DLD1 (cell line): ENCODE results near the gene GRIN3B.
"Not testable (repeated sequence)": the region's sequence is repeated elsewhere in the genome, so short reads cannot be mapped to it uniquely, and the experiment has no call there.

ENCODE experiments used
- in situ Hi-C: cut with HindIII; loops from 2 replicates; pipeline ENCODE4 v1.10.0; 2017; ENCODE audit warnings: low sequenced_read_pairs

GRIN3B gene, protein sequence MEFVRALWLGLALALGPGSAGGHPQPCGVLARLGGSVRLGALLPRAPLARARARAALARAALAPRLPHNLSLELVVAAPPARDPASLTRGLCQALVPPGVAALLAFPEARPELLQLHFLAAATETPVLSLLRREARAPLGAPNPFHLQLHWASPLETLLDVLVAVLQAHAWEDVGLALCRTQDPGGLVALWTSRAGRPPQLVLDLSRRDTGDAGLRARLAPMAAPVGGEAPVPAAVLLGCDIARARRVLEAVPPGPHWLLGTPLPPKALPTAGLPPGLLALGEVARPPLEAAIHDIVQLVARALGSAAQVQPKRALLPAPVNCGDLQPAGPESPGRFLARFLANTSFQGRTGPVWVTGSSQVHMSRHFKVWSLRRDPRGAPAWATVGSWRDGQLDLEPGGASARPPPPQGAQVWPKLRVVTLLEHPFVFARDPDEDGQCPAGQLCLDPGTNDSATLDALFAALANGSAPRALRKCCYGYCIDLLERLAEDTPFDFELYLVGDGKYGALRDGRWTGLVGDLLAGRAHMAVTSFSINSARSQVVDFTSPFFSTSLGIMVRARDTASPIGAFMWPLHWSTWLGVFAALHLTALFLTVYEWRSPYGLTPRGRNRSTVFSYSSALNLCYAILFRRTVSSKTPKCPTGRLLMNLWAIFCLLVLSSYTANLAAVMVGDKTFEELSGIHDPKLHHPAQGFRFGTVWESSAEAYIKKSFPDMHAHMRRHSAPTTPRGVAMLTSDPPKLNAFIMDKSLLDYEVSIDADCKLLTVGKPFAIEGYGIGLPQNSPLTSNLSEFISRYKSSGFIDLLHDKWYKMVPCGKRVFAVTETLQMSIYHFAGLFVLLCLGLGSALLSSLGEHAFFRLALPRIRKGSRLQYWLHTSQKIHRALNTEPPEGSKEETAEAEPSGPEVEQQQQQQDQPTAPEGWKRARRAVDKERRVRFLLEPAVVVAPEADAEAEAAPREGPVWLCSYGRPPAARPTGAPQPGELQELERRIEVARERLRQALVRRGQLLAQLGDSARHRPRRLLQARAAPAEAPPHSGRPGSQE

DNA sequence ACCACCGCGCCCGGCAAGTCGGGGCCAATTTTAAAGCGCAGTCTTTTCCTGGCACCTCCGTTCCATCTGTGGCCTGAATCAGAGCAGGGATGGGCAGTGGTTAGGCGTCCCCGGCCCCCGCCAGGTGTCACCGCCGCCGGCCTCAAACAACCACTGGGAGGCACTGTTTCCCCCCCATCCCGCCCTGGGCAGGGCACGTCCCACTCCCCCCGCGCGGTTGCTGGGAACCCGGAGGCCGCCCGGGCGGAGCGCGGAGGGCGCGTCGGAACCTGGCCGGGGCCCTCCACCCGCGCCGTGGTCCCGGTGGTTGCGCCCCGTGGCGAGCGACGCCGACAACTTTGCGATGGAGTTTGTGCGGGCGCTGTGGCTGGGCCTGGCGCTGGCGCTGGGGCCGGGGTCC is at the start of gene GRIN3B:
Gene GRIN3B (plus strand): TSS at position 325 of the 400 bp plus-strand sequence. CDS start 19 bp downstream, at position 344.
- in situ Hi-C loops = no loop called here

DNA sequence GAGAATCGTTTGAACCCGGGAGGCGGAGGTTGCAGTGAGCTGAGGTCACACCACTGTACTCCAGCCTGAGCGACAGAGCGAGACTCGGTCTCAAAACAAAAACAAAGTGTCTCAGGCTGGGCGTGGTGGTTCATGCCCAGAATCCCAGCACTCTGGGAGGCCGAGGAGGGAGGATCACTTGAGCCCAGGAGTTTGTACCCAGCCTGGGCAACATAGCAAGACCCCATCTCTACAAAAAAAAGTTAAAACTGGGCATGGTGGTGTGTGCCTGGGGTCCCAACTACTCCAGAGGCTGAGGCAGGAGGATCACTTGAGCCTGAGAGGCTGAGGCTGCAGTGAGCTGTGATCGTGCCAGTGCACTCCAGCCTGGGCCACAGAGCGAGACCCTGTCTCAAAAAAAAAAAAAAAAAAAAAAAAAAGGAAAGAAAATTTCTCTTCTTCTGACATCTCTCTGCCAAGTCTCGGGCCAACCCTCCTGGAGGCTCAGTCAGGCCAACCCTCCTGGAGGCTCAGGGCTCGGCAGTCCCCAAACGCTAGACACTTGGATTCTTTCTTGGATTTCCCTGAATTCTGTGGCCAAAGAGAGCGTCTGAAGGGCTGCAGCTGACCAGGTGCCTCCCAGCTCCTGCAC is 48.1 kb upstream of the GRIN3B start:
- in situ Hi-C loops = no loop called here

DNA sequence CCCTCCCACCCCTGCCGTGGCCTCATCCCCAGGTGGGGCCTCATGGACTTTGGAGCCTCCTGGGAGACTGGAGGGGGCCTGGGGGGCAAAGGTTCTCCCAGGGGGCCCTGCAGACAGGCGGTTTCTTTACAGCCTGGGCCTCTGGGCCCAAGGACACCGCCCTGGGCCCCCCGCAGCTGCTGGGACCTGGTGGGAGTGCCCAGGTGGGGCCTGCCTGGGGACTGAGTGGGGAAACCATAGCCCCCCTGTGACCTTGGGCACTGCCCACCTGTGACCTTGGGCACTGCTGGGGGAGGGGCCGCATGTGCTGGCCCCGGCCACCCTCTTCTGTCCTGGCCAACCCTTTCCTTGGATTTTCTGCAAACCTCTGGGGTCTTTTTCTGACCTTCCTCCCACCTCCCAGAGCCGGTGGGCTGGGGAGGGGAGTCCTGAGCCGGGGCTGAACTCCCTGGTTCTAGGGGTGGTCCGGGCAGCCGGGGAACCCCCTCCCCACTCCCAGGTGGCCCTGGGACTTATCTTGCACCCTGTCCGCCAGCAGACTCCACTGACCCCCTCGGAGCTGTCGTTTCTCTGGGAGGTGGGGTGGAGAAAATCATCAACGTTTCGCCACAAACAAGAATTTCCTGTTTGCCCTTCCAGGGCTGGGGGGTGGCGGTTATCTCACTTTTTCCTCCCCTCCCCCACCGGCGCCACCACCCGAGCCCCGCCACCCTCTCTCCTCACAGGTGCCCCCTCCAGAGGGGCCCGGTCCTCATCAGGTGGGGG is 47.4 kb upstream of the GRIN3B start:
- in situ Hi-C loops = no loop called here

GRCh38 chr19:953445-954271 is 46.6 kb upstream of the GRIN3B start:
- in situ Hi-C loops = no loop called here

DNA sequence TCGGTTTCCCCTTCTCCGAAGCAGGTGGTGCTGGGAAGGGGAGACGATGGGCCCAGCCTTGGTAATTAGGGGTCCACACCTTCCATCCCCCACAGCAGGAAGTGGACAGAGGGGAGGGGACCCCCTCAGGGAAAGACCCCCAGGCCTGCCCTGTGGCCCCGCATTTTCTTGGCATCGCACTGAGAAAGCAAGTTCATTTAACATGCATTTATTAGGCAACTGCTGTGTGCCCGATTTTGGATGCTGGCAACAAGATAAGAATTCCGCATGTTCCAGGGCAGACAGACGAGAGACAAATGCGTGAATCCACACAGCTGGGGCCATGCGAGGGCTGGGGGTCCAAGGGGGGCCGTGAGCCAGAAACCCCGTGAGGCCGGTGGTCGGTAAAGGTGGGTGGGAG is 45.9 kb upstream of the GRIN3B start:
- in situ Hi-C loops = no loop called here

- in situ Hi-C loops = no loop called here
Measured at GRCh38 chr19:954672-955494, 45.3 kb upstream of the GRIN3B start.

GRCh38 chr19:955803-956765 is 44.1 kb upstream of the GRIN3B start:
- in situ Hi-C loops = no loop called here

DNA sequence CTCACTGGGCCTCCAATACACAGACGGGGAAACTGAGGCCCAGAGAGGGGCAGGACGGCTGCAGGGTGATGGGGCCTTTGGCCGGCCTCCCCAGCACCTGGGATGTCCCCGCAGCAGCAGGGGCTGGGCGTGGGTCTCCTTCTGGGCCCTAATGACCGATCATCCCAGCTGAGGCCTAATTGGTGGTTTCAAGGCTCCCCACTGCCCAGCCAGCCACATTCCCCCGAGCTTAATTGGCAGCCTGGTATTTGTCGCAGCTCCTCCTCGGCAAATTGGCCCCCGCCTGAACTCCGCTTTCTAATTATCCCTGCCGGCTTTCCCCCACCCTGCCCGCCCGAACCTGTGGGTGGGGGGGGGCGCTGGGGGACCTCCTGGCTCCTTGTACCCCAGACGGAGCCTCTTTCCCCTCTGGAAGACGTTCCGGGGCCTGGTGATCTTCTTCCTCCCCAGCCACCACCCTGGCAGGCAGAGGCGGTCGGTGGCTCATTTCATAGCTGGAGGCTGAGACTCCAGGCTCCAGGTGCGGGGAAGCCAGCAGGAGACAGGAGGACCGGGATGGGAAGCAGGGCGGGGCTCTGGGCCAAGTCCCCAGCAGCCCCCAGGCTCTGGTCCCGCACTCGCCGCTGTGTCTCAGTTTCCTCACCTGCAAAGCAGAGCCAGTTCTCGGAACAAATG is 43.3 kb upstream of the GRIN3B start:
- in situ Hi-C loops = no loop called here

DNA sequence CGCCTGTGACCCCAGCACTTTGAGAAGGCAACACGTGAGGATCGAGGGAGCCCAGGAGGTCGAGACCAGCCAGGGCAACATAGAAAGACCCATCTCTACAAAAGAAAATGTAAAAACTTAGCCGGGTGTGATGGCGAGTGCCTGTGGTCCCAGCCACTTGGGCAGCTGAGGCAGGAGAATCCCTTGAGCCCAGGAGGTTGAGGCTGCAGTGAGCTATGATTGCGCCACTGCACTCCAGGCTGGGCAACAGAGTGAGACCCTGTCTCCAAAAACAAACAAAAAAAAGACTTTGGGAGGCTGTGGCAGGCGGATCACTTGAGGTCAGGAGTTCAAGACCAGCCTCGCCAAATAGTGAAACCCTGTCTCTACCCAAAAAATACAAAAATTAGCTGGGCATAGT is 42.6 kb upstream of the GRIN3B start:
- in situ Hi-C loops = not testable (repeated sequence)

GRCh38 chr19:958967-959855 is 41.0 kb upstream of the GRIN3B start:
- in situ Hi-C loops = no loop called here

DNA sequence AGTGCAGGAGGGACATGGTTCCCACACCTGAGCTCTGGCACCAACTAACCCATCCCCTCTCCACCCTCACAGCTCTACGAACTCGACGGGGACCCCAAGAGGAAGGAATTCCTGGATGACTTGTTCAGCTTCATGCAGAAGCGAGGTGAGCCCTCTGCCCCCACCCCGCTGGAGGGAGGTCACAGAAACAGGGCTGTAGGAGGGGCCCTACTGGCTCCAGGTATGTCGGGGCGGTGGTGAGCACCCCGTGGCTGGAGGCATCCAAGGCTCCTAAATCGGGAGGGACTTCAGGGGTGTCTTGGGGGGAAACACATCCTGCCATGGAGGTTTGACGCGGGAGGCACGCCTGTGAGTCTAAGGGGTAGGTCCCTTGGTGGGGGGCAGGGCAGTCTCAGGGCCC is 40.2 kb upstream of the GRIN3B start:
- in situ Hi-C loops = no loop called here

DNA sequence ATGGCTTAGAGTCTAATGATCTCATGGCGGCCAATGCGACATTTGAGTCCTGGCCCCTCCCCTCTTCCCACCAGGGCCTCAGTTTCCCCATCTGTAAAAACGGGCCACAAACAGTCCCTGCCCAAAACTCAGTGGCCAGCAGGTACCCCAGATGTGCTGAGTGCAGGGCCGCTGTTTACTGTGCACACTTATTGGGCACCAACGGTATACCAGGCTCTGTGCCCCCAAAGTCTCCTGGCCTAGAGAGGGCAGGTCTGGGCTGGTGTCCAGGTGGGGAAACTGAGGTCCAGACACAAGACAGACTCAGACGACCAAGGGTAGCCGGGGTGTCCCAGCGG is 39.6 kb upstream of the GRIN3B start:
- in situ Hi-C loops = no loop called here

DNA sequence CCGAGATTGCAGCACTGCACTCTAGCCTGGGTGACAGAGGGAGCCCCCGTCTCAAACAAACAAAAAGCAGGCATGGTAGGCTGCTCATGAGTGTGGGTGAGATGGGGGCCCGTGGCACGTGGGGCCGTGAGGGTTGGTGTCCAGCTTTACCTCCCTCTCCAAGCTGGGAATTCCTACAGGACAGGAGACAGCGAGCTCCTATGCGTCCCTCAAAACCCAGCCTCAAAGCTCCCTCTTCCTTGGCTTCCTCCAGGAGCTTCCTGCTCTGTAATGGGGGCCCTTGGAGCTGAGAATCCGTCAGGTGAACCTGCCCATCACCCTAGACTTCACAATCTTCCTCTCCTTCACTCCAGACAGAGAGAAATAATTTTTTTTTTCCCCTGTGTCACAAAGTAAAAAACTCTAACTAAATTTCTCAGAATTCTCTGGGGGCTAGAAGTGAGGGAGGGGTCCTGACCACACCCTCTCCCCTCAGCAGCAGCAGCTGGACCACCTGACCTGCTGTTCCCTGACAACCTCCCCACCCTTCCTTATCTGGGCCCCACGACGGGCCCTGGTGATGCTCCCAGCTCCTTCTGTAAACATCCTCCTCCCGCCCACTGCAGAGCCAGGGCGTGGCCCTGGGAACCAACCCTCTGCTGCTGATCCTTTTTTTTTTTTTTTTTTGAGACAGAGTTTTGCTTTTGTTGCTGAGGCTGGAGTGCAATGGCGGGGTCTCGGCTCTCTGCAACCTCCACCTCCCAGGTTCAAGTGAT is 38.2 kb upstream of the GRIN3B start:
- in situ Hi-C loops = no loop called here

DNA sequence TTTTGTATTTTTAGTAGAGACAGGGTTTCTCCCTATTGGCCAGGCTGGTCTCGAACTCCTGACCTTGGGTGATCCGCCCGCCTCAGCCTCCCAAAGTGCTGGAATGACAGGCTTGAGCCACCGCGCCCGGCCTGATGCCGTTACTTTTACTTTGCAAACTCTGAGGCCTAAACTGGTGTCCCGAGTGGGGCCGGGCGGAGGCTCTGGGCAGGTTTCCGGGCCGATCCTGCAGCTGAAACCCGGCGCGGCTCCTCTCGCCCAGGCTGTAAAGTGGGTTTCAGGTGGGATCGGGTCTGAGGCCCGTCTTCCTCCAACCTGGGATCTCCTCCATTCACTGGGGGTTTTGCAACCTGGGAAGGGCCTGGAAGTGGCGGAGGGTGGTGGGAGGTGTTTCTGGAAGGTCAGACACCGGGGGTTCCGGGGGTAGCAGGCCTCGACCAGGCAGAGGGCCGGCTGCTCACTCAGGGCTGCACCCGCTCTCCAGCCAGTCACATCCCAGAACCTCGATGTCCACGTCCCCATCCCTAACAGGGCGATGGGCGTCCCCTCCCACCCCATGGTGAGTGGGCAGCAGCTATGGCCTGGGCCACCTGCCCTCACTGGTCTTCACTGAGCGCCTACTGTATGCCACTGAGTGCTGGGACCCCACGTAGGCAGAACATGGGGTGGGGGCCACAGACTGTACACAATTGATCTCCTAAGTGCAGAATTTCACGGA is 37.4 kb upstream of the GRIN3B start:
- in situ Hi-C loops = no loop called here

DNA sequence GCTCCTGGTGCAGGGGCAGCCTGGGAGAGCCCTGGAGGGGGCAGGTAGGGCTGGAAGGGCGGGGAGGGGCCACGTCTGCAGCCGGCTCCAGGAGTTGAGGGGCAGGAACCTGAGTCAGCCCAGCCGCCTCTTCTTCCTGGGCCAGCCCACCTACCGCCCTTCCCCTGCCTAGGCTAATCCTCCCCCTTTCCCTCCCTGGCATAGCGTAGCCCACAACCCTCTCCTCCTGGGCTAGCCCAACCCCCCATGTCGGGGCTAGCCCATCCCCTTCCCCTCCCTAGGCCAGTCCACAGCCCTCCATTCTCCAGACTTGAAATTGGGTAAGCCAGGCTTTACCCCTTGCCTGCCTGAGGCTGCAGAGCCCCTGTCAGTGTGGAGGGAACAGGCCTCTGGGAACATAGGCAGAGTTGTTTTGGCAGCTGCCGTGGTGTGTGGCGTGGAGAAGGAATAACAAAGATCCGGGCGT is 36.7 kb upstream of the GRIN3B start:
- in situ Hi-C loops = no loop called here
